MM.1S (cell line): Measurements from ENCODE around the gene TRIM72.

Experiments used
- CTCF ChIP-seq: fragments of 300-600 bp; sonication (generic); IDR thresholded peaks from 2 replicates; pipeline ENCODE4 v1.5.1; 2016; ENCODE audit warnings: antibody characterized with exemption, low read length, mixed read lengths
- EZH2phosphoT487 ChIP-seq: fragments of 300-600 bp; sonication (generic); IDR thresholded peaks from 2 replicates; pipeline ENCODE4 v1.6.1; 2018; ENCODE audit warnings: antibody characterized with exemption, low read length

GRCh38 chr16:31271621-31272190 lies 57.8 kb downstream of the TRIM72 start:
- no peak for TF ChIP-seq CTCF
- no peak for TF ChIP-seq EZH2phosphoT487
